Right lobe of liver (tissue), 4 donors: ENCODE results near the gene EPS15.

ENCODE experiments used
- POLR2A ChIP-seq: fragments of 450-650 bp; IDR thresholded peaks from one replicate; pipeline ENCODE4 v1.6.1; 2017; ENCODE audit warnings: antibody characterized with exemption, mild to moderate bottlenecking
- TF ChIP-seq, protein P1 (sequence below), 4 donors: fragments of 200-600 bp in 3 of 4; fragments of 450-650 bp in 1 of 4; IDR thresholded peaks; one replicate each; pipeline versions ENCODE4 v1.5.1 to v1.8.0; 2016 to 2022; ENCODE audit warnings: antibody characterized with exemption in 4 of 4, mild to moderate bottlenecking in 2 of 4
- donor health status: DM: no; HTN: no; CAD: no.
- donor health status: DM: no; HTN: no; CAD: no.
- donor health status: DM: no; HTN: yes; CAD: no.

GRCh38 chr1:51432146-51432545, 86.9 kb downstream of the EPS15 start:
- TF ChIP-seq, protein P1, sequence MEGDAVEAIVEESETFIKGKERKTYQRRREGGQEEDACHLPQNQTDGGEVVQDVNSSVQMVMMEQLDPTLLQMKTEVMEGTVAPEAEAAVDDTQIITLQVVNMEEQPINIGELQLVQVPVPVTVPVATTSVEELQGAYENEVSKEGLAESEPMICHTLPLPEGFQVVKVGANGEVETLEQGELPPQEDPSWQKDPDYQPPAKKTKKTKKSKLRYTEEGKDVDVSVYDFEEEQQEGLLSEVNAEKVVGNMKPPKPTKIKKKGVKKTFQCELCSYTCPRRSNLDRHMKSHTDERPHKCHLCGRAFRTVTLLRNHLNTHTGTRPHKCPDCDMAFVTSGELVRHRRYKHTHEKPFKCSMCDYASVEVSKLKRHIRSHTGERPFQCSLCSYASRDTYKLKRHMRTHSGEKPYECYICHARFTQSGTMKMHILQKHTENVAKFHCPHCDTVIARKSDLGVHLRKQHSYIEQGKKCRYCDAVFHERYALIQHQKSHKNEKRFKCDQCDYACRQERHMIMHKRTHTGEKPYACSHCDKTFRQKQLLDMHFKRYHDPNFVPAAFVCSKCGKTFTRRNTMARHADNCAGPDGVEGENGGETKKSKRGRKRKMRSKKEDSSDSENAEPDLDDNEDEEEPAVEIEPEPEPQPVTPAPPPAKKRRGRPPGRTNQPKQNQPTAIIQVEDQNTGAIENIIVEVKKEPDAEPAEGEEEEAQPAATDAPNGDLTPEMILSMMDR (IDR thresholded peaks at IDR 0.05): no peak
- TF ChIP-seq POLR2A: no peak
